ENCODE results near the gene GGACT.

DNA sequence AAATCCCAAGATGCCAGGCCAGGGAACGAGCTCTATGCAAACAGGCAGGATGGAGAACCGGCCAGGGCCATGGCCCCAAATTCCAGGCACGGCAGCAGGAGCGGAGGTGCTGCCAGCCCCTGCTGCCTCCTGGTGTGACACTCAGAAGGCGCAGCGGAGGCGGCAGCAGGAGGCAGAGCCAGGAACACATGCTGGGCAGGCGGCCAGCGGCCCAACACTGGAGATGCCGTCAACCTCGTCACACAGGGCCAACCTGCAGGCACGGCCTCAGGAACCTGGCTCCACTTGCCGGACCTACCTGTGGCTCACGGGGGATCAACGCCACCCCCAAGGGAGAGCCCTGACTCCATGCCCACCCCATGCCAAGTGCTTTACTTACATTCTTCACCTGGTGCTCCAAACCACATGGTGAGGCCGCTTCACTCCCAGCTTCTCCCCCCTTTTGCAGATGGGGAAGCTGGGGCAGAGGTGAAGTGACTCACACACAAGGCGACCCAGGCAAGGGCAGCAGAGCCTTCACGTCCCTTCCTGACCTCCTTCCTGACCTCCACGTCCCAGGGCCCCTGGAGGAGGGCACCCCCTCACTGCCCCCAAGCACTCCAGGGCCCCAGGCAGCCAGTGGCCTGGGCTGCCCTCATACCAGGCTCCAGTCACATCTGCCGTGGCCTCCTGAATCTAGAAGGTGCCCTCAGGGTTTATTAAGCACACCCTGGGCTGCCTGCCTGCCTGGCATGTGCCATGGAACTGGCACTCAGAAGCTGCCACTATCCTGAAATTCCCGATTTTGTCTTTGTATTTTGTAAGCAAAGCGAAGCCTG is 43.5 kb downstream of the GGACT start:
- TF ChIP-seq EZH2 (IDR thresholded peaks at IDR 0.05) = no peak
- TF ChIP-seq, protein P1, sequence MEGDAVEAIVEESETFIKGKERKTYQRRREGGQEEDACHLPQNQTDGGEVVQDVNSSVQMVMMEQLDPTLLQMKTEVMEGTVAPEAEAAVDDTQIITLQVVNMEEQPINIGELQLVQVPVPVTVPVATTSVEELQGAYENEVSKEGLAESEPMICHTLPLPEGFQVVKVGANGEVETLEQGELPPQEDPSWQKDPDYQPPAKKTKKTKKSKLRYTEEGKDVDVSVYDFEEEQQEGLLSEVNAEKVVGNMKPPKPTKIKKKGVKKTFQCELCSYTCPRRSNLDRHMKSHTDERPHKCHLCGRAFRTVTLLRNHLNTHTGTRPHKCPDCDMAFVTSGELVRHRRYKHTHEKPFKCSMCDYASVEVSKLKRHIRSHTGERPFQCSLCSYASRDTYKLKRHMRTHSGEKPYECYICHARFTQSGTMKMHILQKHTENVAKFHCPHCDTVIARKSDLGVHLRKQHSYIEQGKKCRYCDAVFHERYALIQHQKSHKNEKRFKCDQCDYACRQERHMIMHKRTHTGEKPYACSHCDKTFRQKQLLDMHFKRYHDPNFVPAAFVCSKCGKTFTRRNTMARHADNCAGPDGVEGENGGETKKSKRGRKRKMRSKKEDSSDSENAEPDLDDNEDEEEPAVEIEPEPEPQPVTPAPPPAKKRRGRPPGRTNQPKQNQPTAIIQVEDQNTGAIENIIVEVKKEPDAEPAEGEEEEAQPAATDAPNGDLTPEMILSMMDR (IDR thresholded peaks at IDR 0.05) = no peak
- no peak for TF ChIP-seq EZH2phosphoT487 (IDR thresholded peaks at IDR 0.05)

Measured in neural progenitor cell (in vitro differentiated cells).